ENCODE results near the gene SFMBT2. TPM values are rescaled to one million over a fixed set of nuclear protein-coding genes. Genes with fewer than 3 reads are reported as not detected.

Gene SFMBT2
- total RNA-seq, 1 donor from 2014 or later = 7.2 TPM

DNA sequence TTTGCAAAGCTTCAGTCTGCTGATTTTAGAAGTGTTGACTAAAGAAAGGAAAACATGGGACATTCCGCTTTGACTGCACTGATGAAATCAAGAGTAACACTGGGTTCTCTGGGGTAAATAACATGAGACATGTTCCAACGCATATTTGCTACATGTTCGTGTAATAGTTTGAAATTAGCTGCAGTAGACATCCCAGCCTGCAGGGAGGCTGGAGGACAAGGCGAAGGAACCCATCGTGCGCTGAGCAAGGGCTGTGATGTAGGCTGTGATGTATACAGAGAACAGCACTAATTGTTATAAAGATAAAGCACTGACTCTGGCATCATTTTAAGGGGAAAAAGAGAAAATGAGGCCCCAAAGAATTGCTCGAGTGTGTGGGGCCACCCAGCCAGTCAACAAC lies 40.3 kb downstream of the SFMBT2 start:
- TF ChIP-seq, protein P1, sequence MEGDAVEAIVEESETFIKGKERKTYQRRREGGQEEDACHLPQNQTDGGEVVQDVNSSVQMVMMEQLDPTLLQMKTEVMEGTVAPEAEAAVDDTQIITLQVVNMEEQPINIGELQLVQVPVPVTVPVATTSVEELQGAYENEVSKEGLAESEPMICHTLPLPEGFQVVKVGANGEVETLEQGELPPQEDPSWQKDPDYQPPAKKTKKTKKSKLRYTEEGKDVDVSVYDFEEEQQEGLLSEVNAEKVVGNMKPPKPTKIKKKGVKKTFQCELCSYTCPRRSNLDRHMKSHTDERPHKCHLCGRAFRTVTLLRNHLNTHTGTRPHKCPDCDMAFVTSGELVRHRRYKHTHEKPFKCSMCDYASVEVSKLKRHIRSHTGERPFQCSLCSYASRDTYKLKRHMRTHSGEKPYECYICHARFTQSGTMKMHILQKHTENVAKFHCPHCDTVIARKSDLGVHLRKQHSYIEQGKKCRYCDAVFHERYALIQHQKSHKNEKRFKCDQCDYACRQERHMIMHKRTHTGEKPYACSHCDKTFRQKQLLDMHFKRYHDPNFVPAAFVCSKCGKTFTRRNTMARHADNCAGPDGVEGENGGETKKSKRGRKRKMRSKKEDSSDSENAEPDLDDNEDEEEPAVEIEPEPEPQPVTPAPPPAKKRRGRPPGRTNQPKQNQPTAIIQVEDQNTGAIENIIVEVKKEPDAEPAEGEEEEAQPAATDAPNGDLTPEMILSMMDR (conservative IDR thresholded peaks at IDR 0.05) = no peak

GRCh38 chr10:7365027-7365745 lies 45.6 kb downstream of the SFMBT2 start:
- no peak for DNase-seq (ENCODE audit: extremely low spot score, unreplicated experiment)
- peaks cover 32% of the 10 kb centered on the region for H3K36me3 Mint-ChIP-seq
- H3K27me3 Mint-ChIP-seq = peaks cover 29% of the 10 kb centered on the region
- no peak overlapping the region for H3K4me3 Mint-ChIP-seq
- H3K9me3 Mint-ChIP-seq = no peaks in the 10 kb centered on the region
- no peak overlapping the region for H3K27ac Mint-ChIP-seq
- no peaks in the 10 kb centered on the region for H3K4me1 Mint-ChIP-seq (ENCODE audit: unreplicated experiment)
- TF ChIP-seq, protein P1 (conservative IDR thresholded peaks at IDR 0.05) = no peak

More for the DNA sequence above, 40.3 kb downstream of the SFMBT2 start:
- peaks cover 1% of the 10 kb centered on the region for H3K4me1 Mint-ChIP-seq (ENCODE audit: unreplicated experiment)
- H3K36me3 Mint-ChIP-seq = peaks cover 23% of the 10 kb centered on the region
- H3K27ac Mint-ChIP-seq = no peak overlapping the region
- no peak overlapping the region for H3K4me3 Mint-ChIP-seq
- peaks cover 4% of the 10 kb centered on the region for H3K9me3 Mint-ChIP-seq
- no peak for DNase-seq (ENCODE audit: extremely low spot score, unreplicated experiment)
- peaks cover 20% of the 10 kb centered on the region for H3K27me3 Mint-ChIP-seq

DNA sequence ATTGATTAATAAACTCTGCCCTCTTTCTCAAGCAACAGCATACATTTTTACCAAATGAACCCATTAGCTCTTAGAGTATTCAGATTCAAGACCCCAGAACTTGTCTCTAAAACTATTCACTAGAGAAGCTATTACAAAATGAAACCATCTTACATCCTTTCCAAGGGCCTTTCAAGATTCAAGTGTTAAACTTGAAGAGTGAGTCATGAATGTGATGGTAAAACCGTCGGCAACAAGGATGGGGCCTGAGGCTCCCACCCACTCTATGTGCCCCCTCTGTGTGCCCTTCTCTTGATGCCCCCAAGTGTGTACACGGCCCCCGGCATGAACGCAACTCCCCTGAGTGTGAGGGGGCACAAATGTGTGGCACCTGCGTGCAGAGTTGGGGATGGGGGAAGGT lies 46.4 kb downstream of the SFMBT2 start:
- DNase-seq (ENCODE audit: extremely low spot score, unreplicated experiment) = no peak
- TF ChIP-seq, protein P1 (conservative IDR thresholded peaks at IDR 0.05) = no peak
- Mint-ChIP-seq H3K36me3 (peaks cover 37% of the 10 kb centered on the region), H3K27me3 (peaks cover 35% of the 10 kb centered on the region), H3K9me3 (peaks cover 6% of the 10 kb centered on the region), H3K4me1 (ENCODE audit: unreplicated experiment) (no peaks in the 10 kb centered on the region), H3K27ac (no peak overlapping the region), H3K4me3 (no peak overlapping the region)

- peaks cover 39% of the 10 kb centered on the region for H3K27me3 Mint-ChIP-seq
These were observed 47.1 kb downstream of the SFMBT2 start for GRCh38 chr10:7363700-7364099.

GRCh38 chr10:7362471-7362870 lies 48.4 kb downstream of the SFMBT2 start:
- Mint-ChIP-seq H3K36me3 (peaks cover 43% of the 10 kb centered on the region), H3K9me3 (peaks cover 12% of the 10 kb centered on the region), H3K4me1 (ENCODE audit: unreplicated experiment) (no peaks in the 10 kb centered on the region), H3K4me3 (no peak overlapping the region), H3K27ac (no peak overlapping the region), H3K27me3 (peaks cover 43% of the 10 kb centered on the region)
- TF ChIP-seq, protein P1 (conservative IDR thresholded peaks at IDR 0.05) = no peak
- DNase-seq (ENCODE audit: extremely low spot score, unreplicated experiment) = no peak

More at GRCh38 chr10:7363700-7364099, 47.1 kb downstream of the SFMBT2 start:
- Mint-ChIP-seq H3K27ac (no peak overlapping the region), H3K36me3 (peaks cover 40% of the 10 kb centered on the region), H3K4me3 (no peak overlapping the region), H3K9me3 (peaks cover 9% of the 10 kb centered on the region), H3K4me1 (ENCODE audit: unreplicated experiment) (no peaks in the 10 kb centered on the region)
- TF ChIP-seq, protein P1 (conservative IDR thresholded peaks at IDR 0.05) = no peak
- no peak for DNase-seq (ENCODE audit: extremely low spot score, unreplicated experiment)
